NCI-H345 (cell line): ENCODE results near the gene ATP5PD.
"Not testable (repeated sequence)": the region's sequence is repeated elsewhere in the genome, so short reads cannot be mapped to it uniquely, and the experiment has no call there.

ENCODE experiments used
- DNase-seq: peaks from one replicate; lab custom pipeline; 2025; lab: John Stamatoyannopoulos, UW

The ATP5PD gene

DNA sequence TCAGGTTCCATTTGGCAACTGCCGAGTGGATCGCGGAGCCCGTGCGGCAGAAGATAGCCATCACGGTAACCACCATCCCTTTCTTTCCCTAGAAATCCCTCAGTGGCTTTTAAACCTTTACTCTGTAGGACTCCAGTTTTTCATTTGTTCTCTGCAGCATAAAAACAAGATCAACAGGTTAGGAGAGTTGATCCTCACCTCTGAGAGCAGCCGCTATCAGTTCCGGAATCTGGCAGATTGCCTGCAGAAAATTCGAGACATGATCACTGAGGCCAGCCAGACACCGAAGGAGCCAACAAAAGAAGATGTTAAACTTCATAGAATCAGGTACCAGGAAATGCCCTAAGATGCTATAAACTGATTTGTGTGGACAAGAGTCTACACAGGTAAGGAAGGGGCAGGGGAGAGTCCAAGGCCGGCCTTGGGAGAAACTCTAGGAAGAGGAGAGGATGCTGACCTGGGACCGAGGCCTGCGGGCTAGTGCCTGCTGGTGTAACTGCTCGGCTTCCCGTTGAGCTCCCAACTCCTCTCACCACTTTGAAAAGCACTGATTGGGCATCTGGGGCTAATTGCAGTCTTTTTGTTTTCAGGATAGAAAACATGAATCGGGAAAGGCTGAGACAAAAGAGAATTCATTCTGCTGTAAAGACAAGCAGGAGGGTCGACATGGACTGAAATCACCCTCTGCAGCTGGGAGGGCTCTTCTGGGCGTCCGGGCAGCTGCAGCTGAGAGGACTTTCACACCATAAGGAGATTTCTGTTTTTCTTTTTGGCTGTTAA lies 26.2 kb downstream of the ATP5PD start:
- no peak for DNase-seq

DNA sequence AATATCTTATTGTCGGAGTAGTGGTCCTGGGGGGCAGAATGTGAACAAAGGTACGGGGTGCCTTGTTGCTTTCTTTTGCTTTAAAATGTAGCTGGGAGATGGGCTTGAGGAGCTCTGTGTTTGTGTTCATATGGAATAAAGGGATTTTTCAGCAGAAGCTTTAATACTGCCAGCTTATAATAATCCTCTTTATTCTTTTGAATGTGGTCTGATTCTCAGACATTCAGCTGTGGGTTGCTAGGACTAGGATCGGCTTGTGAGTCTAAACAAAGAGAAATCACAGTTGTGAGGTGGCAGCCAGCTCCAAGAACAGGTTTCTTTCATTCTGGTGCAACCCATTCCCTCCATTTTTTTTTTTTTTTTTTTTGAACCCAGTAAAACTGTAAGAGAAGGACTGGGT lies 27.1 kb downstream of the ATP5PD start:
- no peak for DNase-seq

DNA sequence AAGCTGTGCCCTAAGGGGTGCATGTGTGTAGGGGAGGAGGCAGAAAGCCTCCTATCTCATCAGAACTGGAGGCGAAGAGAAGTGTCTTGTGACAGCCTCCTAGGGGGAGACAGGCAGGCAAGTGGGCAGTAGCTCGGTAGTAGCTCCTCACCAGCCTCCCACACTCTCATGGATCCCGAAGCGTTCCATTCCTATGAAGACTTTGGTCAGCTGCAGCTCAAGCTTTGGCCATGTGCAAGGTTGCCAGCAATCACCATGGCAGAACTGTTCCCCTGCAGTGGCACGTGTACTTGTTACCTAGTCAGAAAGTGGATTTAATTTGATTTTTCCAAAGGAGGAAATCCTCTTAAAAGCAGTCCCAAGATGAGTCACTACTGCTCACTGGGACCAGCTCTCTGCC lies 27.6 kb downstream of the ATP5PD start:
- DNase-seq: no peak

DNA sequence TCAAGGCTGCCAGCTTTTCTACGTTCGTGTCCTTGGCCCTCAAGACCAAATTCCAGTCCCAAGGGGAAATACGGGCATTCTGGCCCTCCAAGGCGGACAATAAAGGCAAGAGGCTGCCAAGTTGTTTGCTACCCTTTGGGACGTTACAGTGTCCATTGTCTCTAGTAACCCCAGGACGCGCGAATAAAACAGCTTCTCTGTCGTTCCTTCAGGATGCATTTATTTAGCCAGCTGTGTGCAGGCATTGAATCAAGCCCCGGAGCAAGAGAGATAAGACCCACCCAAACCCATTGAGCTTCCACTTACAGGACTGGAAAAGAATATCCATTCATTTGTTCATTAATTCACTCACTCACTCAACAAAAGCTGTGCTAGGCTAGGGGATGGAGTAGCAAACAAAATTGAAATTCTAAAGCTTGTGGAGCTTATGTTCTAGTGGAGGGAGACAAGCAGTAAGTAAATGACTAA lies 33.6 kb downstream of the ATP5PD start:
- DNase-seq: no peak

DNA sequence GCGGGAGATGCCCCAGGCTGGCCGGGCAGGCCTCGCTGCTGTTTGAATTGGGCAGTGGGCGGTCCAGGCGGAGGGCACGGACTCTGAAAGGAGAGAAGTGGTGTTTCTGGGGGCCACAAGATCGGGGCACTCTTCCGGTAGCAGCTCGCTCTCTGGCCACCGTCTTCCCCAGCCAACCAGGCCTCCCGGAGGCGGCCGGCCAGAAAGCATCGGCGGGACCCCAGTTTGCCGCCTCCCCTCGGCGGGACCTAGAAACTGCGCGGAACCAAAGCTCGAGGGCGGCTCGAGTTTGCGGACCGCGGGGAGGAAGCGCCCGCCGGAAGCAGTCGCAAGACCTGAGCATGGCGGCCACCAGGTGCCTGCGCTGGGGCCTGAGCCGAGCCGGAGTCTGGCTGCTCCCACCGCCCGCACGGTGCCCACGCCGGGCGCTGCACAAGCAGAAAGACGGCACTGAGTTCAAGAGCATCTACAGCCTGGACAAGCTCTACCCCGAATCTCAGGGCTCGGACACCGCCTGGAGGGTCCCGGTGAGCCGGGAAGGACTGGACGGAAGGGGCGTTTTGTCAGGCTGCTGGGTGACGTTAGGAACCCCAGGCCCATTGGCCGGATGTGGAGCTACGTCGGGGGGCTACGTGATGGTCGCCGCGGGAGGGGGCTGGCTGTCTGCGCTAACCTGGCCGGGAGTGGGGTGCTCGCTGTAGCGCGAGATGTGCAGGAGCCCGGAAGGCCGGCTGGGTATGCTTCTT lies 34.2 kb downstream of the ATP5PD start, which contains the start of gene MRPL58:
TSS of gene MRPL58 (plus strand) at position 325 of the 746 bp plus-strand sequence. CDS start at position 342, 17 bp downstream.
- DNase-seq: peak; percentile 92

DNA sequence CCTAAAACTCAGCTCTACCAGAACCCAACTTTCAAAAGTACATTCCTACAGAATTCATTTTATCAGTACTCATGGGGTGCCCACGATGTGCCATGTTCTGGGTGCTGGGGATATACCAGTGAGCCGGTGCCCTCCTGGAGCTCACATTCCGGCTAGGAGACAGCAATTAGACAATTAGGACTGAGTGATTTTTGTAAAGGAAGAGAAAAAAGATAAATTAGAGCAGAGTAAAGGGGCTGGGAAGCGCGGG lies 34.7 kb downstream of the ATP5PD start:
- DNase-seq: no peak

DNA sequence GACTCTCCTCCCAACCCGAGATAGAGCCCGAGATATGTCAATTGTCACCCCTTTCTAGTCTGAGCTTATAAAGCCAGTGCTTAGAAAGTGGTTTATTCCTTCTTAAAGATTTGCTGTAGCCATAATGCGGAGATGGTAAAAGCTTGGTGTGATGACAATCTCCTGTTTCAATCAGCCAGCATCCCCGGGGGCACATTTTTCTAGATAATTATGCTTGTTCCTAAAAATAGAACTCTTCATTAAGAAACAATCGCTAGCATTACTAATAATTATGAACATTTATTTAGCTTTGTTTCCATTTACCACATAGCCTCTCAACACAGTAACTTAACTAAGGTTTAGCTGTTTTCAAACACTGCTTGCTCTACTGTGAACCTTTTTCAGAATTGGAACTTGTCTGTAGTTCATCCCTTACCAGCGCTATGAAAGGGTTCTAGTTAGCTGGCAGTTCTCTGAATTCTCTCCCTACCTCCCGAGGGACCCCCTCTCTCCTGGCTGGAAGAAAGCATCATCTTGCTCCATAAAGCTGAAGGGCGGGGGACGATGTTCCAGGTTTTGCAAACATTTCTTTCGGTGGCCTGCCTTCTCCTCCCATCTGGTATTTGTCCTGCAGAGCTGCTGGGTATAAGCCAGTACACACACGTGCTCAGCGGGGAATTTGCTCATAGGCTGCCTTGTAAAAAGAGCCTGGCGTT lies 35.2 kb downstream of the ATP5PD start:
- DNase-seq: no peak

DNA sequence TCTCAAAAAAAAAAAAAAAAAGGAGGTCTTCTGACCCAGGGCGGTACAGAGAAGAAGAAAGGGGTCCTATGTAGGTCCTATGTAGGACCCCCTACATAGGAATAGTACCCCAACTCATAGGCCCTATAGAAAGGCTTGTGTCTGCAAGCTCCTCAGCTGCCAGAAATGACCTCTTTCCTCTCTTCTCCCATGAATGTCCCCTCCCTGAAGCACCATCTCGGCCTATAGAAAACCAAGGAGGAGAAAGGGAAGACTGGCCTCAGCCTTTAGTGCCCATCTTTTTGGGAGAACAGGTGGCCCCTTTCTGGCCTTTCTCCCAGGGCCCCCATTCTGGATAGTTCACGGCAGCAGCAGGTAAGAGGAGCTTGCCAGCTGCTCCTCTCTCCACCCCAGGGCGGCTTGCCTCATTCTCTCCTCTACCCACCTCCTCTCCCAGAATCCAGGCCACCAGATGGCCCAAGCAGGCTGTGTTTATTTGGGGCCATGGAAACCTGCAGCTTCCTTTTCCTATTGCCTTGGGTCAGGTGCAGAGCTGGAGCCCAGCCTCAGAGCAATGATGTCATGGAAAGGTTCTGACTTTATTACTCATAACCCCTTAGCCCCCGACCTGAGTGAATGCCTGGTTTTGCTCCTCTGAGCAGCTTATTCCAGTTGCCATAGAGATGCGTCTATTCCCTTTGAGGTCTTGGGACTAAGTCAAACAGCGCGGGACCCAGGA lies 35.9 kb downstream of the ATP5PD start:
- peak; percentile 45 for DNase-seq

DNA sequence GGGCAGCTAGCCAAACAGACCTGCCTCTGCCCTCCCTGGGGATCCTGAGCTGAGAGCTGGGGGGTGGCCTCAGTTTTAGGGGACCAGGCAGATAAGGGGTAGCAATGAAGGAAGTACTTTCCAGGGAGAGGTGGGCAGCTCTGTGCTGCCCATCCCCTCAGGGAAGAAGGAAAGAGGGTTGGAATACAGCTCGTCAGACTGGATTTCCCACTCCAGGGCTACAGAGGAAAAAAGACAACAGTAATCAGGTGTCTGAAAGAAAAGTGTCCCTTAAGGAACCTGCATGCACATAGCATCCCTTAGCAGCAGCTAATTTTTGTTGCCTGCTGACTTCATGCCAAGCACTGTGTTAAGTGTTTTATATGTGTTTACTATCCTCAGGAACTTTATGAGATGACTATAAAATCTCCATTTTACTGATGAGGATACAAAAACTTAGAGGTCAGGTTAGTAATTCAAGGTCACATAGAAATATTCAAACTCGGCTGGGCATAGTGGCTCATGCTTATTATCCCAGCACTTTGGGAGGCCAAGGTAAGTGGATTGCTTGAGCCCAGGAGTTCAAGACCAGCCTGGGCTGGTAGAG lies 37.5 kb downstream of the ATP5PD start:
- DNase-seq: no peak

DNA sequence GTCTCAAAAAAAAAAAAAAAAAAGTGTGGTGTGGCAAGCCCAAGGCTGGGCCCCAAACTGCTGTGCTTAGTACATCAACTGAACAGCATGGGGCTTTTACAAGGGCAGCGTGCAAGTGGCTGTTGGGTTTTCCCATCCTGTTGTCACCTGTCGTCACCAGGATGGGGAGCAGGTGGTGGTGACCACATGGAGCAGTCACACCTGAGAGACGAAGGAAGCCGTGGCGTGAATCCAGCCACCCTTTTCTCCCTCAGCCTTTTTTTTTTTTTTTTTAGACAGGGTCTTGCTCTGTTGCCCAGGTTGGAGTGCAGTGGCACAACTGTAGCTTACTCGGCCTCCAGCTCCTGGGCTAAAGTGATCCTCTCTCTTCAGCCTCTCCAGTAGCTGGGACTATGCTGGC lies 38.4 kb downstream of the ATP5PD start:
- DNase-seq: peak; percentile 55

DNA sequence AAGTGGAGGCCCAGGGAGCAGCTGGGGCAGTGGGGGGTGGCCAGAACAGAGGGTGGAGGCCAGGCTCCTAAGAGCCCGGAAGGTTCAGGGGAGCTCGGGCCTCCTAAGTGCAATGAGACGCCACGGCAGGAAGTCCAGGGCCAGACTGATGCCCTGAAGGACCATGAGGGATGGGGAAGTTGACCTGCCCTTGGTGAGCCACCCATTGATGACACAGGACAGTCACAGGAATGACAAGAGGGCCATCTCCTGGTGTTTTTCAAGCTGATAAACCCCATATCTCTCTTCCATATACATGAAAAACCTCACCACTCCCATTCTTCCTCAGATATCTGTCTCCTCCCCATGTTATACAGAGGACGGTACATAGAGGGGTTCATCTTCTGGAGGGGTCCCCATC lies 40.1 kb downstream of the ATP5PD start:
- DNase-seq: no peak

DNA sequence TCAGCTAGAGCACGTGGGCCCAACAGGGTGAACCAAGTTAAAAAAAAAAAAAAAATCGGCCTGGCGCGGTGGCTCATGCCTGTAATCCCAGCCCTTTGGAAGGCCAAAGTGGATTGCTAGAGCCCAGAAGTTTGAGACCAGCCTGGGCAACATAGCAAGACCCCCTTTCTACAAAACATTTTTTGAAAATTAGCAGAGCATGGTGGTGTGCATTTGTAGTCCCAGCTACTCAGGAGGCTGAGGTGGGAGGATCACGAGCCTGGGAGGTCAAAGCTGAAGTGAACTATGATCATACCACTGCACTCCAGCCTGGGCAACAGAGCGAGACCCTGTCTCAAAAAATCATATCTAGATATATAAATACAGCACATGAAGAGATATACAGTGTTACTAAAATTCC lies 40.7 kb downstream of the ATP5PD start:
- DNase-seq: not testable (repeated sequence)

DNA sequence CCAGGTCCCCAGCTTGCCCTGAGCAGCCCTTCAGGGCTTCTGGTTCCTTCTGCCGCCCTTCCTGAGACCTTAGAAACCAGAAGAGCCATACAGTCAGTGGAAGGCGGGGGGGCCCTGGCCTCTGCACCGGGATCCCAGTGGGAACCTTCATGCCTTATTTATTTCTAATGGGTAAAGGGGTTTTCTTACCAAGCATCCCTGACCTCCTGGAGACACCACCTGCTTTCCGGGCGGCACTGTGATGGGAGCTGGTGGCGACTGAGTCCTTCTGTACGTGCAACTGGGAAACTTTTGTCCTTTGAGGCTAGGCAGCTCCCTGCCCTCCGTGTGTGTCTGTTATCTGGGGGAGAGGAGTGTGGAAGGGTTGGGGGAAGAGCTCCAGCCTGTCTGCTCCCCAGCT lies 41.5 kb downstream of the ATP5PD start:
- DNase-seq: no peak

DNA sequence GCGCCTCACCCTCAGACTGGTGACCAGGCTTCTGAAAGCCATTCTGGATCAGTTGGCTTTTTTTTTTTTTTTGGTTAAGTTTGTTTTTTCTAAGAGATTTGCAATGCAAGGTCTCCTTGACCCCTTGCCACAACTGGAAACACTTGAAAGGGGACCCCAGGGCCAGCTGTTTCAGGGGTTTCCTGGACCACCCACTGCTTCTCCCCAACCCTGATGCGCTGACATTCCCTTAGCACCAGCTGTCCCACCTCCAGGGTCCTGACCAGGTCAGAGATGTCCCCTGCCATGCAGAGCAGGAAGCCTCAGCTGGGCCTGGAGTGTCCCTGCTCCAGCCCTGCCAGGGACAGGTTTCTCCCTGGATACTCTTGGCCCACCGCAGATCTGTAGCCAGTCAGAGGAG lies 42.4 kb downstream of the ATP5PD start:
- DNase-seq: no peak

DNA sequence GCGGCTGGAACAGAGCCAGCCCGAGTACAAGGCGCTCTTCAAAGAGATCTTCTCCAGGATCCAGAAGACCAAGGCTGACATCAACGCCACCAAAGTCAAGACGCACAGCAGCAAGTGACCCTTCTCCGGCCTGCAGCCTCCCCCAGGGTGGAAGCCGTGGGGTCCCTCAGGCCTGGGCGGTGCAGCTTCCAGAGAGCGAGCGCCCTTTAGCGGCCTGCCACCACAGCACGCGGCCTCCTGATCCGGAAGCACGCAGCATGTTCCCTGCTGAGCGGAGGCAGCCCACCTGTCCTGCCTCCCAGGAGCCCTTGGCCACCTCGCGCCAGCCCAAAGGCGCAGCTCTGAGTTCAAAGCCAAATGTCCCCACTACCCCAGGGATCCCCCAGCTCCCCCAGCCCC lies 42.8 kb downstream of the ATP5PD start:
- no peak for DNase-seq

DNA sequence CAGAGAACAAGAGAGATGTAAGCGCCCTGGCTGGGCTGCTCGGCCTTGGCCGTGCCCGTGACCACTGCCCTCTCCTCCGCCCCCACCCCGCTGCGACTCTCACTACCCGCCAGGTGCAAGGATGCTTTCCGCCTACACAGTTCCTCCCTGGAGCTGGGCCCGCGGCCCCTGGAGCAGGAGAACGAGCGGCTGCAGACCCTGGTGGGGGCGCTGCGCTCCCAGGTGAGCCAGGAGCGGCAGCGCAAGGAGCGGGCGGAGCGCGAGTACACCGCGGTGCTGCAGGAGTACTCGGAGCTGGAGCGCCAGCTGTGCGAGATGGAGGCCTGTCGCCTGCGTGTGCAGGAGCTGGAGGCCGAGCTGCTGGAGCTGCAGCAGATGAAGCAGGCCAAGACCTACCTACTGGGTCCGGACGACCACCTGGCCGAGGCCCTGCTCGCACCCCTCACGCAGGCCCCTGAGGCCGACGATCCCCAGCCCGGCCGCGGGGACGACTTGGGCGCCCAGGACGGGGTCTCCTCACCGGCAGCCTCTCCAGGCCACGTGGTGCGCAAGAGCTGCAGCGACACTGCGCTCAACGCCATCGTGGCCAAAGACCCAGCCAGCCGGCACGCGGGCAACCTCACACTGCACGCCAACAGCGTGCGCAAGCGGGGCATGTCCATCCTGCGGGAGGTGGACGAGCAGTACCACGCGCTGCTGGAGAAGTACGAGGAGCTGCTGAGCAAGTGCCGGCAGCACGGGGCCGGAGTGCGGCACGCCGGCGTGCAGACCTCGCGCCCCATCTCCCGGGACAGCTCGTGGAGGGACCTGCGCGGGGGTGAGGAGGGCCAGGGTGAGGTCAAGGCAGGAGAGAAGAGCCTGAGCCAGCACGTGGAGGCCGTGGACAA lies 43.5 kb downstream of the ATP5PD start:
- DNase-seq: no peak

DNA sequence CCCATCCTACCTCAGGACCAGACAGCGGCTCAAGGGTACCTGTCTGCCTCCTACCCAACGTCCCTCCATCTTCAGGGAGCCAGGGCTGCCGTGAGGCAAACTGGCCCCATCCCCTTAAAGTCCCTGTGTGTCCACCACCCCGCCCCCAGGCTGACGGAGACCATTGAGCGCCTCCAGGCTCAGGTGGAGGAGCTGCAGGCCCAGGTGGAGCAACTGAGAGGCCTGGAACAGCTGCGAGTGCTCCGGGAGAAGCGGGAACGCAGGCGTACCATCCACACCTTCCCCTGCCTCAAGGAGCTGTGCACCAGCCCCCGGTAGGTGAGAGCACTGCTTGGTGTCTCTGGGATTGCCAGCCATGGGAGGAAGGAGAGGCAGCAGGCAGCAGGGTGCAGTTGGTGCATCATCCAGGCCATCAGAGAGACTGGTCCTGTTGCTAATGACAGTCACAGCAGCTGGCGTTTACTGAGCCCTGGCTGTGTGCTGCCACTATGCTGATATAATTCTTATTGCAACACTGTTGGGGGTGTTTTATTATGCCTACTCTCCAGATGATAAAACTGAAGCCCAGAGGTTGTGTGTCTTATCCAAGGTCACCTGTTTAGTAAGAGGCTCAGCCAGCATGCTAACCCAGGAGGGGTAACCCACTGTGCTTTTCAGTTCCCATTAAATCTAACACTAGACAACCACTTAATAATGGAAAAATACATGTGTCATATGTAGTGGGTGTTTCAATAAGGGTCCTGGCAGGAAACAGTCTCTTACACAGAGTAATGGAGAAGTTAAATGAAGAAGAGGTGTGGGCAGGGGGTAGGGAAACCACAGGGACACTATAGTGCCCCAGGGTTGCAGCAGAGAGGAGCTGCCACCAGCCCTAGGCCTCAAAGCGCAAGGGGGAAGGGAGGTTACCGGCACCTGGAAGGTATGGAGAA lies 44.6 kb downstream of the ATP5PD start:
- DNase-seq: no peak

DNA sequence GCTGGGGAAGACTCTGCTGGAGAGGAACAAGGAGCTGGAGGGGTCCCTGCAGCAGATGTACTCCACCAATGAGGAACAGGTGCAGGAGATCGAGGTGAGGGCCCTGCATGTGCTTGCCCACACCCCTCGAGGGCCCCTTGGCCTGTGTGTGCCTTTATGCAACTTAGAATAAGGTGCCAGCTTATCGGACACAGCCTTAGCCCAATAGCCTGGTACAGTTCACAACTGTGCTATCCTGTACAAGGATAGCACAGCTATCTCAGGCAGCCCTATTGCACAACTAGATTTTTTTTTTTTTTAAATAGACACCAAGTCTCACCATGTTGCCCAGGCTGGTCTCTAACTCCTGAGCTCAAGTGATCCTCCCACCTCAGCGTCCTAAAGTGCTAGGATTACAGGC lies 47.2 kb downstream of the ATP5PD start:
- DNase-seq: no peak

DNA sequence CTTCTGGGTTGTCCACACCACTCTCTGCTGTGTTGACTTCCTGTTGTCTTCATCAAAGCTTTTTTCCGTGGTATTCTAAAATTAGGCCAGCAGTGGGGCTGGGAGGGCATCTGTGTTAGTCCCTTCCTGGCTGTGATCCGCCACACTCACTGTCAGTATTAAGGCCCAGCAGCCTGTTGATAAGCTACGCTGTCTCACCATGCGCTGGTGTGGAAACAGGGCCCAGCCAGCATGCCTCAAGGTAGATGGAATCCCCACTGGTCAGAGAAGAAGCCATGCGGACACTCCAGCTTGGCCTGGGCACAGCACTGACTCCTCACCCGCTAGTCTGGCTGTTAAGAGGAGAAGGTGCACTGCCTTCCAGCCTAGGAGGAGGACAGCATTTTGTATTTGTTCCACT lies 48.0 kb downstream of the ATP5PD start:
- no peak for DNase-seq

DNA sequence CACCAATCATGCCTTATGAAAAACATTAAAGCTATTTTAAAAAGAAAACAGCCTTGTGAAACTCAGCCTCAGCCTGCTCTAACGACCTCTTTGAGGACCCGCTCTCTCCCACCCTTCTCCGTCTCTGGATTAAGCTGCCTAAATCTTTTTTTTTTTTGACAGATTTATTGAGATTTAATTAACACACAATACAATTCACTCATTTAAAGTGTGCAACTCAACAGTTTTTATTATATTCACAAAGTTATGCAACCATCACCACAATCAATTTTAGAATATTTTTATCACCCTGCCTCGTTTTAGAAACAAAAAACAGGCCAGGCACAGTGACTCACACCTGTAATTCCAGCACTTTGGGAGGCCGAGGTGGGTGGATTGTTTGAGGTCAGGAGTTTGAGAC lies 50.9 kb downstream of the ATP5PD start:
- DNase-seq: no peak
